GM18517 (cell line): ENCODE measurements around the gene GPD2.
A peak's percentile ranks its signal among the peaks of the same experiment; 100 is the strongest.

Experiments
- ATAC-seq: cut with Tn5 transposase; IDR thresholded peaks from one replicate; pipeline ENCODE4 v1.9.1; 2021; ENCODE audit warnings: mild to moderate bottlenecking, moderate library complexity; ENCODE audit not compliant: unreplicated experiment

Gene GPD2

GRCh38 chr2:156435718-156436496 lies at the start of gene GPD2:
GPD2 (plus strand) TSS chr2:156436379; CDS start chr2:156476106, 39,727 bp downstream.
- peak; percentile 51 for ATAC-seq

GRCh38 chr2:156394033-156394741 lies 42.0 kb upstream of the GPD2 start:
- no peak for ATAC-seq

- ATAC-seq: peak; percentile 22
Observed at GRCh38 chr2:156396126-156396525, 40.1 kb upstream of the GPD2 start.

- ATAC-seq: no peak
Observed at GRCh38 chr2:156397229-156397628, 39.0 kb upstream of the GPD2 start.

GRCh38 chr2:156398176-156398575 lies 38.0 kb upstream of the GPD2 start:
- no peak for ATAC-seq

GRCh38 chr2:156399224-156399949 lies 36.8 kb upstream of the GPD2 start:
- ATAC-seq: no peak

GRCh38 chr2:156399950-156400705 lies 36.1 kb upstream of the GPD2 start:
- ATAC-seq: peak; percentile 25

- peak; percentile 77 for ATAC-seq
Observed at GRCh38 chr2:156400706-156401678, 35.2 kb upstream of the GPD2 start.

- ATAC-seq: no peak
Observed at GRCh38 chr2:156401861-156402260, 34.3 kb upstream of the GPD2 start.

GRCh38 chr2:156405586-156405985 lies 30.6 kb upstream of the GPD2 start:
- ATAC-seq: no peak

GRCh38 chr2:156411835-156412234 lies 24.3 kb upstream of the GPD2 start:
- ATAC-seq: no peak

GRCh38 chr2:156421851-156422250 lies 14.3 kb upstream of the GPD2 start:
- ATAC-seq: no peak

GRCh38 chr2:156423674-156424282 lies 12.4 kb upstream of the GPD2 start:
- ATAC-seq: no peak

- no peak for ATAC-seq
Observed at GRCh38 chr2:156427074-156427473, 9.1 kb upstream of the GPD2 start.

- ATAC-seq: no peak
Observed at GRCh38 chr2:156429211-156429610, 7.0 kb upstream of the GPD2 start.

GRCh38 chr2:156430236-156430979 lies 5.8 kb upstream of the GPD2 start:
- peak; percentile 30 for ATAC-seq

GRCh38 chr2:156430980-156431358 lies 5.2 kb upstream of the GPD2 start:
- peak; percentile 71 for ATAC-seq

GRCh38 chr2:156434461-156435291 lies 1.5 kb upstream of the GPD2 start:
- no peak for ATAC-seq
